SIG-M5 treated with dmso at 0.1 percent for 504 hours (cell line): Measurements from ENCODE around the gene GSTO2.
A peak's percentile ranks its signal among the peaks of the same experiment; 100 is the strongest.

Source experiments
- DNase-seq: peaks from one replicate; lab custom pipeline; 2025; ENCODE audit not compliant: unreplicated experiment; lab: John Stamatoyannopoulos, UW

GSTO2 gene

DNA sequence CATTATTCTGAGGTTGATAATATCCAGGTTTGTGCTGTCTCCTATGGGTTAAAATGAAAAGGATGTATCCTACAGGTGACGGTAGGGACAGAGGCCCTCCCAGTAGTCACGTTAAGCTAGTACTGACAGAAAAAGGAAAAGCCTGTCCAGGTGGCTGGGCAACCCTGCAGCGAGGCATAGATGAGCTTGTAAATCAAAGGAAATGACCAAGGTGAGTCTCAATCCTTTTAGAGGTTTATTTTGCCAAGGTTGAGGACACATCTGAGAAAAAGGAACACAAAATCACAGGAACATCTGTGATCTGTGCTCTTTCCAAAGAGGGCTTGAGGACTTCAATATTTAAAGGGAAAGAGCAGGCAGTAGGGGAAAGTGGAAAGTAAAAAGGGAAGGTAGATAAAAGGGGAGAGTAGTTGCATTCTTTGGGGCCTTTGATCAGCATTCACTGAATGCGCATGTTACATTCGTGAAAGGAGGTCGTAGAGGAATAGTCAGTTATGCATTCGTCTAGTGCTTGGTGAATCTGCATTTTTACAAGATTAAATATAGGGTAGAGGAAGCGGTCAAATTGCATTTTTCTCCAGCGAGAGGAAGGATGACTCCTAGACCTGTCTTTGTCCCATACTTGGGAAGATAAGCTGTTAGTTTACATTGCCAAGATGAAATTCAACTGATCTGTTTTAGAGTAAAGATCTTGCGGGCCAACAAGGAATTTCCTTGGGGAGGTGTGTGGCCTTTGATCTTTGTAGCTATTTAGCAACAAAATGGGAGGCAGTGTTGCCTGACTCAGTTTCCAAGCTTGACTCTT lies 15.2 kb upstream of the GSTO2 start:
- no peak for DNase-seq

DNA sequence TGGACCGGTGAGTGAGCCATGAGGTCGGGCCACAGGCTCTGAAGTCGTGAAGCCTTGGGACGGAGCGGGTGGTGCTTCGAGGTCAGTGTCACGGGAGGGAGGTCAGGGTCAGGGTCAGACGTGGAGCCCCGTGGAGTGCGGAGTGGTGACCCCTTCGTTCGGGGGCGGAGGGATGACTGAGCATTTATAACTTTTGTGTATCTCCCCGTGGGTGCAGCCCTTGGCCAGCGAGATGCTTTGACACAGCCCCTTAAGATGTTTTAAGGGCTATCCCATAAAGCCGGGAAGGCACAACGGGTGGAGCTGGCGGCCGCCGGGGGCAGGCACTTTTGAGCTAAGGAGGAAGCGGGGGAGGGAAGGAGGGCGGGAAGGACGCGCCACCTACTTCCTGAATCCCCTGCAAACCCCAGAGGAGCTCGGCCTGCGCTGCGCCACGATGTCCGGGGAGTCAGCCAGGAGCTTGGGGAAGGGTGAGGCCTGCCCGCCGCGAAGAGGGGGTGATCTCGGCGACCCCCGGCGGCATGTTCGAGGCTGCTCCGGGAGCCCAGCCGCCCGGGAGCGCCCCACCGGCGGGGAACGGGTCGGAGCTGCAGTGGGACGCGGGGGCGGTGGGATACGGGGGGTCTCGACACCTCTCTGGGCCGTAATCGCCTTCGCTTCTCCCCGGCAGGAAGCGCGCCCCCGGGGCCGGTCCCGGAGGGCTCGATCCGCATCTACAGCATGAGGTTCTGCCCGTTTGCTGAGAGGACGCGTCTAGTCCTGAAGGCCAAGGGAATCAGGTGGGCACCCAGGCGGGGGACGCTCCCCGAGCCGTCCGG lies 14.3 kb upstream of the GSTO2 start, which contains the start of gene GSTO1:
TSS of gene GSTO1 (plus strand) at position 400 of the 818 bp plus-strand sequence. CDS start at position 437, 37 bp downstream.
- DNase-seq = peak; percentile 74

GRCh38 chr10:104255311-104255981 lies 13.5 kb upstream of the GSTO2 start:
- DNase-seq = peak; percentile 66

- no peak for DNase-seq
These were observed 12.5 kb upstream of the GSTO2 start for GRCh38 chr10:104256335-104256961.

GRCh38 chr10:104257235-104257634 lies 11.7 kb upstream of the GSTO2 start:
- no peak for DNase-seq

GRCh38 chr10:104258209-104258608 lies 10.8 kb upstream of the GSTO2 start:
- DNase-seq = no peak

DNA sequence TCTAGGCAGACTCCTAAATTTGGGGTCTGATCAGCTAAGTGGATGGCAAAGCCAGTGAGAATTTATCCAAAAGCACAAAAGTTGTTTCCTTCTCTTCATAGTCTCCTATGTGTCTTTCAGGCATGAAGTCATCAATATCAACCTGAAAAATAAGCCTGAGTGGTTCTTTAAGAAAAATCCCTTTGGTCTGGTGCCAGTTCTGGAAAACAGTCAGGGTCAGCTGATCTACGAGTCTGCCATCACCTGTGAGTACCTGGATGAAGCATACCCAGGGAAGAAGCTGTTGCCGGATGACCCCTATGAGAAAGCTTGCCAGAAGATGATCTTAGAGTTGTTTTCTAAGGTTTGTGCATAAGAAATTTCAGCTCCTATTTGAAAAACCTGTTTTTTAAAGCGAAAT lies 9.5 kb upstream of the GSTO2 start:
- DNase-seq = no peak

- no peak for DNase-seq
These were observed 8.8 kb upstream of the GSTO2 start for GRCh38 chr10:104259999-104260774.

DNA sequence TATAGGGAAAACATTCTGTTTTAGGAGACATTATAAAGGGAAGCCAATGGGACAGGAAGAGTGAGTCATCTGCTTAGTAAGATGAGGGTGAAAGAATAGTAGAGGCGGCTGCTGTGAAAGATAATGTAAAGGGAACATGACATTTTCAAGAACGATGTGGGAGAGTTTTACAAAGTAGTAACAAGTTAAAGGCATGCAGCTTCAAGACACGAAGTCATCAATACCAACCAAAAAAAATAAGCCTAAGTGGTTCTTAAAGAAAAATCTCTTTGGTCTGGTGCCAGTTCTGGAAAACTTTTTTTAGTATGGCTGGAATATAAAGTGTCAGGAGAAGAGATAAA lies 8.2 kb upstream of the GSTO2 start:
- no peak for DNase-seq

GRCh38 chr10:104262055-104262454 lies 6.9 kb upstream of the GSTO2 start:
- DNase-seq = no peak

DNA sequence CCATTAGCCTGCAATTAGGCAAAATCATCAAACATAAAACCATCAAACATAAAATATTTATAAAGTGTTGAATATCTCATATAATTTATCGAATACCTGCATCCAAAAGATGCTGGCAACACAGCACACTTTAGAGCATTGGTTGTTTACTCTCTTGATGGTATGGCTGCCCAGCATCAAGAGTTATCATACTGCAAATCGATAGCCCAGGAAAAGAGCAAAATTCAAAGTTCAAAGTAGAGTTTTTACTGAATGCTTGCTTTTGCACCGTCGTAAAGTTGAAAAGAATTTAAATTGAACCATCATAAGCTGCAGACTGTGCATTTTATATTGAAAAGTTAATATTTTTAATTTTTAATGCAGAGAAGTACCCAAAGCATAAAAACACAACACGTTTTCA lies 4.2 kb upstream of the GSTO2 start:
- no peak for DNase-seq

DNA sequence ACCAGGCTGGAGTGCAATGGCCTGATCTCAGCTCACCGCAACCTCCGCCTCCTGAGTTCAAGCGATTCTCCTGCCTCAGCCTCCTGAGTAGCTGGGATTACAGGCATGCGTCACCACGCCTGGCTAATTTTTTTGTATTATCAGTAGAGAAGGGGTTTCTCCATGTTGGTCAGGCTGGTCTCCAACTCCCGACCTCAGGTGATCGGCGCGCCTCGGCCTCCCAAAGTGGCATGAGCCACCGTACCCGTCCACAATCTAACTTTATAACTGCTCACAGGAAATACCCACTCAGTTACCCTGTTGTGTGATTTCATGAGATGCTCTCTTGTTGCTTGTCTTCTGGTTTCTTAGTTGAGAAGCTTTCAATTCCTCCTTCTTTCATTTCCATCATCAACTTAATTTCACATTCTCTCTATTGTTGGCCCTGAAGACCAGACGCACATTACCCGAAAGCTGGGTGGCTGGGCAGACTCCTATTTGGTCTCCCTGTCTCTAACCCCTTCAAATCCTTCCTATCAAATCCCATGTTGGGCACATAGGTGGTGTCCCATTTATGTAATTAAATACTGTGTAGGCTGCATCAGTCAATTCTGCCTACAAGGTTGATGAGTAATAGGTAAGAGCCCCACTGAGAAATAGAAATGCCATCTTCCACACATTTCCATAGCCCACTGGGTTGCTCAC lies 1.1 kb upstream of the GSTO2 start:
- no peak for DNase-seq

DNA sequence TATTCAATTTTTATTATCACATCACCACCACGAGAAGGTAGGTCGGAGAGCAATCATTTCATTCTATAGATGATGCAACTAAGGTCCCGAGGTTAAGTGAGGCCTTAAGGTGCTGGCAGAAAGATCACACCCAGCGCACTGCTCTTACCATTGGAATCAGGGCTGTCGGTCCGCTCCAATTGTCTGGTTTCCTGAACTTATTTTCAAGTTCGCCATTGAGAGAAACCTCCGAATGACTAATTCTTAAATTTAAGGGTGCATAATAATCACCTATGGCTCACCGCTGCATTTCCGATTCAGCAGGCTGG lies 625 bp upstream of the GSTO2 start:
- DNase-seq = no peak

GRCh38 chr10:104273286-104273685 lies 4.3 kb downstream of the GSTO2 start:
- no peak for DNase-seq

GRCh38 chr10:104273899-104274575 lies 5.1 kb downstream of the GSTO2 start:
- DNase-seq = no peak

GRCh38 chr10:104274762-104275721 lies 6.1 kb downstream of the GSTO2 start:
- DNase-seq = peak; percentile 13

GRCh38 chr10:104276192-104276591 lies 7.2 kb downstream of the GSTO2 start:
- DNase-seq = no peak

DNA sequence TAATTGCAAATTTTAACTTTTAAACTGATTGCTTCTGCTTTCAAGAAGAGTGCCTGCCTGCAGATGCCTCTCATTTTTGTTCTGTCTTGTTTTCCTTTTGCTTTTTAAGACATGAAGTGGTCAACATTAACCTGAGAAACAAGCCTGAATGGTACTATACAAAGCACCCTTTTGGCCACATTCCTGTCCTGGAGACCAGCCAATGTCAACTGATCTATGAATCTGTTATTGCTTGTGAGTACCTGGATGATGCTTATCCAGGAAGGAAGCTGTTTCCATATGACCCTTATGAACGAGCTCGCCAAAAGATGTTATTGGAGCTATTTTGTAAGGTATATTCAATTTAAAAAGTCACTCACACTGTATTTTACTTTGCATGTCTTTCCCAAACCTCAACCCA lies 8.8 kb downstream of the GSTO2 start:
- no peak for DNase-seq
